ENCODE data around the gene EMSY. TPM values are rescaled to one million over a fixed set of nuclear protein-coding genes. Genes with fewer than 3 reads are reported as not detected.
"Not testable (repeated sequence)": the region's sequence is repeated elsewhere in the genome, so short reads cannot be mapped to it uniquely, and the experiment has no call there.

Gene EMSY
- total and polyA plus RNA-seq, 7 donors, result 7.4 to 51.8 (median 20.8) TPM

DNA sequence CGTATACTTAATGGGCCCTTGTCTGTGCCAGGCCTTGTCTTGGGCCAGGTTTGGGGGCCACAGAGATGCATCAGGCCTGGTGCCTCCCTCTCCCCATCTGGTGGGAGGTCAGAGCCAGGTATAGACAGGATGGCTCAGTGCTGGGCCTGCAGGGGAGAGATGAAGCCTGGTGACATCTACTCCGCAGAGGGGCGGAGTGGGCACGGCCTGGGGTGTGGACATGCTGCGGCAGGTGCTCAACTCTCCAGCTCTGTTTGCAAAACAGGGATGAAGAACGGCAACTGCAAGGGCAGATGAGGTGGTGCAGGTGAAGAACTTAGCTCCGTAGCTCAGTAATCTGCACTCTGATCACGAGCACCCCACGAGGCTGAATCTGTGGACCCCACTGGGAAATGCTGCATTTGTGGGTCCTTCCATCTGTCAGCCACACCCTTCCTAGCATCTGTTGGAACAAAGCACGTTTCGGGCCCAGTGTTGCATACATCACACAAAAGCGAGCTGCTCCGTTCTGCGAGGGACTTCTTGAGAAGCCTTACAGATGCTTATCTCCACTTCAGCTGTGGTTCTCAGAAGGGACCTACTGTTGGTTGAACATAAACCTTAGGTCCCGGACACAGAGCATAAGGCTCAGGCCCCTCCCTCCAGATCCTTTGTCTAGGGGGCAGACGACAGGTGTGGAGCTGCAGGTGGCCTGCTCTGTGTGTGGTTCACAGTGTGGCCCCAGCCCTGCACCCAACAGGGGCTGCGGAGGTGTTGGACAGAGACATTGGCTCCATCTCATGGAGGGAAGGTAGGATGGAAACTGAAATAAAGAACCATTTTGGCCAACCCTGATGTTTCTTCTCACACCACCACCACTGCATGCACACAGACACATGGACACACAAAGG is 147.5 kb downstream of the EMSY start:
- Histone ChIP-seq H3K27me3 (no peaks in the 10 kb centered on the region), H3K27ac (no peak overlapping the region), H3K4me1 (peaks cover 0 to 21% (median 15%) of the 10 kb centered on the region in 4 donors), H3K4me3 (no peak overlapping the region), H3K9me3 (no peaks in the 10 kb centered on the region), H3K36me3 (no peaks in the 10 kb centered on the region)
- DNase-seq, result no peak
- TF ChIP-seq POLR2A (IDR thresholded peaks at IDR 0.05), result no peak
- no peak for TF ChIP-seq EP300 (IDR thresholded peaks at IDR 0.05)
- TF ChIP-seq, protein P1, sequence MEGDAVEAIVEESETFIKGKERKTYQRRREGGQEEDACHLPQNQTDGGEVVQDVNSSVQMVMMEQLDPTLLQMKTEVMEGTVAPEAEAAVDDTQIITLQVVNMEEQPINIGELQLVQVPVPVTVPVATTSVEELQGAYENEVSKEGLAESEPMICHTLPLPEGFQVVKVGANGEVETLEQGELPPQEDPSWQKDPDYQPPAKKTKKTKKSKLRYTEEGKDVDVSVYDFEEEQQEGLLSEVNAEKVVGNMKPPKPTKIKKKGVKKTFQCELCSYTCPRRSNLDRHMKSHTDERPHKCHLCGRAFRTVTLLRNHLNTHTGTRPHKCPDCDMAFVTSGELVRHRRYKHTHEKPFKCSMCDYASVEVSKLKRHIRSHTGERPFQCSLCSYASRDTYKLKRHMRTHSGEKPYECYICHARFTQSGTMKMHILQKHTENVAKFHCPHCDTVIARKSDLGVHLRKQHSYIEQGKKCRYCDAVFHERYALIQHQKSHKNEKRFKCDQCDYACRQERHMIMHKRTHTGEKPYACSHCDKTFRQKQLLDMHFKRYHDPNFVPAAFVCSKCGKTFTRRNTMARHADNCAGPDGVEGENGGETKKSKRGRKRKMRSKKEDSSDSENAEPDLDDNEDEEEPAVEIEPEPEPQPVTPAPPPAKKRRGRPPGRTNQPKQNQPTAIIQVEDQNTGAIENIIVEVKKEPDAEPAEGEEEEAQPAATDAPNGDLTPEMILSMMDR (IDR thresholded peaks at IDR 0.05), result no peak
- TF ChIP-seq POLR2AphosphoS5 (IDR thresholded peaks at IDR 0.05), result no peak
- intact Hi-C loops (cut with DNase I), result no loop called here
- 17 to 65% methylated on average over 17 of the region's 17 CpGs for WGBS, 2 donors

DNA sequence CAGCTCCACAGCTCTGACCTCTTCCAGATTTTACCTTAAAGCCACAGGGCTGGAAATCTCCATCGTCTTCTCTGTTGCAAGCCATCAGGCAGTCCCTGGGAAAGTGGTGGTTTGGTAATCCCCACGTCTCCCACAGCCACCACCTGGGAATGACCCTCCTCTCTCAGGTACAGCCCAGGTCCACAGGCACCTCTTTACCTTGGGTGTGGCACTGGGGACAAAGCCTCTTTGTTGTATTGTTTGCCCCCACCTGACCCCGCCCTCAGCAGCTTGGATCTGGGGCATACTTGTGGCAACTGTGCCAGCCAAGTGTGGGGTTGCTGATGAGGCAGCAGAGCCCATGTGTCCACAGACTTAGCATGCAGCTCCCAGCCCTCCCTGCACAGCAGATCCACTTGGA is 148.1 kb downstream of the EMSY start:
- WGBS, 2 donors, result 16 to 71% methylated on average over 3 of the region's 3 CpGs
- intact Hi-C loops (cut with DNase I), result no loop called here
- no peak overlapping the region for H3K27ac ChIP-seq
- no peak overlapping the region for H3K4me3 ChIP-seq
- H3K9me3 ChIP-seq, result no peaks in the 10 kb centered on the region
- H3K27me3 ChIP-seq, result no peaks in the 10 kb centered on the region
- H3K36me3 ChIP-seq, result no peaks in the 10 kb centered on the region
- TF ChIP-seq POLR2AphosphoS5 (IDR thresholded peaks at IDR 0.05), result no peak
- TF ChIP-seq, protein P1 (IDR thresholded peaks at IDR 0.05), result no peak
- no peak for TF ChIP-seq POLR2A (IDR thresholded peaks at IDR 0.05)
- TF ChIP-seq EP300 (IDR thresholded peaks at IDR 0.05), result no peak
- no peak for DNase-seq
- peaks cover 0 to 15% (median 11%) of the 10 kb centered on the region in 4 donors for H3K4me1 ChIP-seq

DNA sequence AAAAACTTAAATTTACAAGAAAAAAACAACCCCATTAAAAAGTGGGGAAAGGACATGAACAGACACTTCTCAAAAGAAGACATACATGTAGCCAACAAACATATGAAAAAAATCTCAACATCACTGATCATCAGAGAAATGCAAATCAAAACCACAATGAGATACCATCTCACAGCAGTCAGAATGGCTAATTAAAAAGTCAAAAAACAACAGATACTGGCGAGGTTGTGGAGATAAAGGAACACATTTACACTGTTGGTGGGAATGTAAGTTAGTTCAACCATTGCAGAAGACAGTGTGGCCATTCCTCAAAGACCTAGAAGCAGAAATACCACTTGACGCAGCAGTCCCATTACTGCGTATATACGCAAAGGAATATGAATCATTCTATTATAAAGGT is 150.3 kb downstream of the EMSY start:
- WGBS, 2 donors, result 80 to 93% methylated on average over 4 of the region's 4 CpGs
- H3K36me3 ChIP-seq; H3K27ac ChIP-seq; H3K9me3 ChIP-seq; H3K4me3 ChIP-seq; H3K27me3 ChIP-seq; H3K4me1 ChIP-seq; DNase-seq; intact Hi-C loops (cut with DNase I): not testable (repeated sequence)

DNA sequence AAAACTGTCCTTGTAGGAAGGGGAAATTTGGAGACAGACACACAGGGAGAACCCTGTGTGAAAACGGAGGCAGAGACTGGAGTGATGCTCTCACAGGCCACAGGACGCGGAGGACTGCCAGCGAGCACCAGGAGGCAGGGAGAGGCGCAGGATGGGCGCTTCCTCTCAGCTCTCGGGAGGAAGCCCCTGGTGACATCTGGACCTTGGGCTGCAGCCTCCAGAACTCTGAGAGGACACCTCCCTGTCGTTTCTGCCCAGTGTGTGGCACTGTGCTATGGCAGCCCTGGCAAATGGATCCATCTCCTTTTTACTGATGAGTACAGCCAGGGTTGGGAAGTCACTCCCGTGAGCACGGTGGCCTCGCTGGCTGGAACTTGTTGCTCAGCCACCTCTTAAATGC is 151.8 kb downstream of the EMSY start:
- Histone ChIP-seq H3K9me3 (no peaks in the 10 kb centered on the region), H3K27me3 (no peaks in the 10 kb centered on the region), H3K4me3 (no peak overlapping the region), H3K27ac (no peak overlapping the region), H3K4me1 (peaks cover 0 to 4% (median 1%) of the 10 kb centered on the region in 4 donors), H3K36me3 (no peaks in the 10 kb centered on the region)
- no peak for DNase-seq
- 85 to 87% methylated on average over 11 of the region's 11 CpGs for WGBS, 2 donors
- intact Hi-C loops (cut with DNase I), result no loop called here
- TF ChIP-seq, protein P1 (IDR thresholded peaks at IDR 0.05), result no peak
- TF ChIP-seq POLR2AphosphoS5 (IDR thresholded peaks at IDR 0.05), result no peak
- TF ChIP-seq POLR2A (IDR thresholded peaks at IDR 0.05), result no peak
- no peak for TF ChIP-seq EP300 (IDR thresholded peaks at IDR 0.05)

DNA sequence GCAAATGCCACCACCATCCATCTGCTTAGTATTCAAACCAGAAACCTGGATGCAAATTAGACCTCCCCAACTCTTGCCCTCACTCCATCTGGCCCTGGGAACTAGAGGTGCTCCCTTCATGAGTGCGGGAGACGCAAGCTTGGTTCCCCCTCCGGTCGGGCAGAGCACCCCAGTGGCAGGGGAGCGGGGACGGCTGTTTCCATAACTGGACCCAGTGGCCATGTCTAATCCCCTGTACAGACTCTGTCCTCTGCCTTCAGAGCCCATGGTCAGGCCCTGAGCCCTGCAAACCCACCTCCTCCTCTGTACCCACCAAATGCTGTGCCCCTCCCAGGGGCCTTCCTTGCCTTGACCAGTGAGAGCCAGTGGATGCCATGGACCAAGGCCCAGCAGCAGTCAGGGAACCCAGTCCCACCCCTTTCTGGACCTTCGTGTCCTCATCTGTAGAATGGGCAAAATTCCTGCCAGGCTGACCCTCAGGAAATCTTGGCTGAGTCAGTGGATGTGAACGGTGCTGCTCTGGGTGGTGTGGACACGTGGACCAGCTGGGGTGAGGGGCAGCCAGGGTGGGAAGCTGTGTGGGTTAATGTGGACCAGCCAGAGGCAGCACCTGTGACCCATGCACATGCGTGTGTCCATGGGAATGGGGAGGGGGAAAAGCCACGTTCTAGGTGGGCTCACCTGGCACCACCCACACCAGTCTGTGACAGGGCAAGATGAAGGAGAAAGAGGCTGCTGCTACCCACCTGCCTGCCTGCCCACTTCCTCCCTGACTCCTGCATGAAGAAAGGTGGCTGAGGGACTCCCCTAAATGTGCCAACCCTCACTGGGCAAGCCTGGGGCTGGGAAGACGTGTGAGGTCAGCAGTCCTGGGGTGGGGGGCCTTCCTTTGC is 153.0 kb downstream of the EMSY start:
- Histone ChIP-seq H3K9me3 (no peaks in the 10 kb centered on the region), H3K27ac (no peak overlapping the region), H3K27me3 (no peaks in the 10 kb centered on the region), H3K36me3 (no peaks in the 10 kb centered on the region), H3K4me3 (no peak overlapping the region), H3K4me1 (peaks cover 0 to 14% (median 12%) of the 10 kb centered on the region in 4 donors)
- 82 to 87% methylated on average over 12 of the region's 12 CpGs for WGBS, 2 donors
- DNase-seq, result no peak
- no peak for TF ChIP-seq POLR2A (IDR thresholded peaks at IDR 0.05)
- TF ChIP-seq, protein P1 (IDR thresholded peaks at IDR 0.05), result no peak
- TF ChIP-seq POLR2AphosphoS5 (IDR thresholded peaks at IDR 0.05), result no peak
- no peak for TF ChIP-seq EP300 (IDR thresholded peaks at IDR 0.05)
- intact Hi-C loops (cut with DNase I), result no loop called here

Measured in sigmoid colon (tissue), 7 donors.